RWPE2 (cell line): ENCODE results near the gene ZNF669.
"Not testable (repeated sequence)": the region's sequence is repeated elsewhere in the genome, so short reads cannot be mapped to it uniquely, and the experiment has no call there.

Experiments used
- ATAC-seq: fragments of 200-7000 bp; cut with Tn5 transposase; 3 replicates; pipeline ENCODE4 v1.9.1; 2021; ENCODE audit warnings: low read depth
- DNase-seq: peaks from one replicate; pipeline ENCODE4 v3.0.0-alpha.2; 2020; ENCODE audit warnings: low spot score
- H3K27ac ChIP-seq: fragments of 450-650 bp; 2 replicates; pipeline ENCODE4 v1.5.1; 2017; ENCODE audit warnings: mild to moderate bottlenecking; ENCODE audit not compliant: poor library complexity, severe bottlenecking
- H3K27me3 ChIP-seq: fragments of 250-450 bp; sonication (Bioruptor Pico); 2 replicates; pipeline ENCODE4 v1.5.1; 2021; ENCODE audit warnings: mild to moderate bottlenecking, moderate library complexity; ENCODE audit not compliant: insufficient read depth, poor library complexity, severe bottlenecking
- H3K36me3 ChIP-seq: fragments of 250-450 bp; sonication (Bioruptor Pico); 2 replicates; pipeline ENCODE4 v1.5.1; 2020; ENCODE audit warnings: low read depth, mild to moderate bottlenecking, moderate library complexity
- H3K4me1 ChIP-seq: fragments of 250-450 bp; sonication (Bioruptor Pico); 2 replicates; pipeline ENCODE4 v1.5.1; 2021; ENCODE audit warnings: mild to moderate bottlenecking, moderate library complexity; ENCODE audit not compliant: insufficient read depth, poor library complexity, severe bottlenecking
- H3K4me3 ChIP-seq: fragments of 250-450 bp; sonication (Bioruptor Pico); 2 replicates; pipeline ENCODE4 v1.5.1; 2021; ENCODE audit warnings: mild to moderate bottlenecking, moderate library complexity; ENCODE audit not compliant: severe bottlenecking
- H3K9me3 ChIP-seq: fragments of 250-450 bp; sonication (Bioruptor Pico); 2 replicates; pipeline ENCODE4 v1.5.1; 2021; ENCODE audit warnings: mild to moderate bottlenecking, moderate library complexity; ENCODE audit not compliant: severe bottlenecking
- TF ChIP-seq, protein P1 (sequence below): fragments of 450-650 bp; IDR thresholded peaks from one replicate; pipeline ENCODE4 v1.5.1; 2017; ENCODE audit warnings: mild to moderate bottlenecking, moderate library complexity; ENCODE audit not compliant: poor library complexity, severe bottlenecking

Gene ZNF669

DNA sequence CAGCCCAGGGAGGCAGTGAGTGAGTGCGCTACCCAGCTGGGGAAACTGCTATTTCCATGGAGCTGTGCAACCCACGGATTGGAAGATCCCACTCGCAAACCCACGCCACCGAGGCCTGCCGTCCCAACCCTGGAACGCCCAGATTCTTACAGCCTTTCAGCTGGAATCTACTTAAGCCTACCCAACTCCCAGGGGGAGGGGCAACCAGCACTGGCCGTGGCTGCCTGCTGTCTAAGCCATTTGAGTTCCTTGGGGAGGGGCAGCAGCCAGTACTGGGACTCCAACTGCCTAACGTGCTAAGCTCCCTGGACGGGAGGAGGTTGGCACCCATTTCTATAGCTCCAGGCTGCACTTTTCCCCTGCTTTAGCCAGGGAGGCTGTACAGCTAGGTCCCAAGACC is 27.1 kb upstream of the ZNF669 start:
- H3K9me3 ChIP-seq: peaks cover 7% of the 10 kb centered on the region
- H3K4me1 ChIP-seq: no peaks in the 10 kb centered on the region
- H3K4me3 ChIP-seq: no peak overlapping the region
- no peak for ATAC-seq
- TF ChIP-seq, protein P1, sequence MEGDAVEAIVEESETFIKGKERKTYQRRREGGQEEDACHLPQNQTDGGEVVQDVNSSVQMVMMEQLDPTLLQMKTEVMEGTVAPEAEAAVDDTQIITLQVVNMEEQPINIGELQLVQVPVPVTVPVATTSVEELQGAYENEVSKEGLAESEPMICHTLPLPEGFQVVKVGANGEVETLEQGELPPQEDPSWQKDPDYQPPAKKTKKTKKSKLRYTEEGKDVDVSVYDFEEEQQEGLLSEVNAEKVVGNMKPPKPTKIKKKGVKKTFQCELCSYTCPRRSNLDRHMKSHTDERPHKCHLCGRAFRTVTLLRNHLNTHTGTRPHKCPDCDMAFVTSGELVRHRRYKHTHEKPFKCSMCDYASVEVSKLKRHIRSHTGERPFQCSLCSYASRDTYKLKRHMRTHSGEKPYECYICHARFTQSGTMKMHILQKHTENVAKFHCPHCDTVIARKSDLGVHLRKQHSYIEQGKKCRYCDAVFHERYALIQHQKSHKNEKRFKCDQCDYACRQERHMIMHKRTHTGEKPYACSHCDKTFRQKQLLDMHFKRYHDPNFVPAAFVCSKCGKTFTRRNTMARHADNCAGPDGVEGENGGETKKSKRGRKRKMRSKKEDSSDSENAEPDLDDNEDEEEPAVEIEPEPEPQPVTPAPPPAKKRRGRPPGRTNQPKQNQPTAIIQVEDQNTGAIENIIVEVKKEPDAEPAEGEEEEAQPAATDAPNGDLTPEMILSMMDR: no peak
- no peaks in the 10 kb centered on the region for H3K27me3 ChIP-seq
- no peak for DNase-seq
- H3K27ac ChIP-seq: no peak overlapping the region
- no peaks in the 10 kb centered on the region for H3K36me3 ChIP-seq

DNA sequence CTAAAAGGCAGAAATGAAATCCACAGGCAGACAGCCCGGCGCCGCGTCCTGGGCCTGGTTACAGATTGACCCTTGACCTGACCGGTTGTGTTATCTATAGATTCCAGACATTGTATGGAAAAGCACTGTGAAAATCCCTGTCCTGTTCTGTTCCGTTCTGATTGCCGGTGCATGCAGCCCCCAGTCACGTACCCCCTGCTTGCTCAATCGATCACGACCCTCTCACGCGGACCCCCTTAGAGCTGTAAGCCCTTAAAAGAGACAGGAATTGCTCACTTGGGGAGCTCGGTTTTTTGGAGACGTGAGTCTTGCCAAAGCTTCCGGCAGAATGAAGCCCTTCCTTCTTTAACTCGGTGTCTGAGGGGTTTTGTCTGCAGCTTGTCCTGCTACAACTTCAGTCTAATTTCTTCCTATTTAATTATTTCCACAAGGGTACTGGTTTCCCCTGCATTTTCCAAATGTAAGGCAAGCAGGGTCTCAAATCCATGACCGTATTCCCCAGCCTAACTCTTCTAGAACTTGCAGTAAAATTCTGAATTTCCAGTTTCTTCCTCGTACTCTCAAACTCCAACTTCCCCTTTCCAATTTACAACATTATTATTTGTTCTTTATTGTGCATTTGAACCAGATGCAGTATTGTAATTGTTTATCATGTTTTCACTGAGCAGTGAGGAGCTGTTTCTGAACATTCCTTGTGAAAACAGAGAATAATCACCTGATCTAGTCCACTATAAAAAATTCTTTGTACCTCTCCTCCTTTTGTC is 23.5 kb upstream of the ZNF669 start:
- not testable (repeated sequence) for H3K9me3 ChIP-seq, H3K4me3 ChIP-seq, H3K36me3 ChIP-seq, H3K27ac ChIP-seq, DNase-seq, H3K27me3 ChIP-seq, ATAC-seq, H3K4me1 ChIP-seq

DNA sequence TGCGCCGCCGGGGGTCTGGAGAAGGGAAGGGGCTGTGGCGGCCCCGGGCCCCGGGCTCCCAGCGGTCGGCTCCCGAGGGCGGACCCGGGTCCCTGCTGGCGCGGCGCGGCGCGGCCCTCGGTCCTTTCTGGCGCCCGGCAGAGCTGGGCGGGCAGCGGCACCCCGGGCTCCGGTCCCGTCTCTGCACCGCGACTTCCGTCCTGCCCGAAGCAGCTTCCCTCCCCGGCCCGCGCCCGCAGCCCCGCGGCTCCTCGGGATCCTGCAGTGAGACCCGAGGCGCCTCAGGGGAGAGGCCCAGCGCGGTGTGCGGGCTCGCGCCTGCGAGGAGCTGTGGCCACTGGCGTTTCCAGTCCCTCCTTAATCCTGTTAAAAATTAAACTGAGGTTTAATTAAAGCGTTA is 22.4 kb upstream of the ZNF669 start:
- H3K36me3 ChIP-seq, H3K4me3 ChIP-seq, H3K27me3 ChIP-seq, DNase-seq, H3K9me3 ChIP-seq, H3K27ac ChIP-seq, H3K4me1 ChIP-seq: not testable (repeated sequence)
- peak; percentile 70 for ATAC-seq

DNA sequence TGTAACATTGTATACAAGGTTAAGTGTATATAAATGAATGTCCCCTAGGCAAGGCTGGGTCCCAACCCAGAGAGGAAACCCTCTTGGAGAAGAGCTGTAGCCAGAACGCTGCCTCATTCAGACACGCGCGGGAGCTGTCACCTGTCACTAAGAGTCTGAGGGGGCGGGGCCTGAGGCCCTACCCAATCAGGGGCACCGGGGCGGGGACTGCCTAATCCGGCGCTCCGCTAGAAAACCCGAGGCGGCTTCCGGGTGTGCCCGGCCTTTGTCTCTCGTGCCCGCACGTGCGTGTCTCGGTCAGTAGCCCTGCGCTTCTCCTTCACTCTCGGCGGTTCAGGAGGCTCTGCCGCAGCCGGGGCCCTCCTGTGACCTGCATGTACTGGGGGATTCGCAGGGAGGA is 22.0 kb upstream of the ZNF669 start:
- not testable (repeated sequence) for H3K9me3 ChIP-seq, H3K4me1 ChIP-seq, H3K27me3 ChIP-seq, DNase-seq, H3K36me3 ChIP-seq, H3K27ac ChIP-seq, H3K4me3 ChIP-seq
- peak; percentile 97 for ATAC-seq

DNA sequence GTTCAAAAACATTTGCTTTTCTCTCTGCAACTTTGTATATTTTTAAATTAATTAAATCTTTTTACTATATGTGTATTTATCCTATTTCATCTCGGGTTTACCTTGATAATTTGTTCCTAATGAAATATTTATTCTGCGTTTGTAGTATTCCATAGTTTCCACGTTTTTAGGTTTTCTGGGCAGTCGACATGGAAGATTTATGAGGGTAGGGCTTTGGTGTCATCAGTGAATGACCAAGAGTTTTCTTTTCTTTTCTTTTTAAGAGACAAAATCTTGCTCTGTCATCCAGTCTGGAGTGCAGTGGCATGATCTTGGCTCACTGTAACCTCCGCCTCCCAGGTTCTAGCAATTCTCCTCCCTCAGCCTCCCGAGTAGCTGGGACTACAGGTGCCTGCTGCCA is 17.2 kb upstream of the ZNF669 start:
- TF ChIP-seq, protein P1: no peak

DNA sequence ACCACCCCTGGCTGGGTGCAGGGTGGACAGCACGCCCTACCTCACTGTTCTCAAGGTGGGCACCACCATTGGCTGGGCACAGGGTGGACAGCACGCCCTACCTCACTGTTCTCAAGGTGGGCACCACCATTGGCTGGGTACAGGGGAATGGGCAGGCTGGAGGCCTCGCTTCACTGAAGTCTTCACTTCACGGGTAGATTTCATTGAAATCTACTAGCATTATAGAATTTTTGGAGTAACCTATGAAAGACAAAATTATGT is 16.2 kb upstream of the ZNF669 start:
- H3K27ac ChIP-seq, H3K27me3 ChIP-seq, ATAC-seq, H3K36me3 ChIP-seq, H3K4me1 ChIP-seq, H3K4me3 ChIP-seq, DNase-seq, H3K9me3 ChIP-seq: not testable (repeated sequence)

More for the DNA sequence above, 17.2 kb upstream of the ZNF669 start:
- DNase-seq (no peak), ATAC-seq (no peak)
- H3K36me3 ChIP-seq: no peaks in the 10 kb centered on the region
- no peak overlapping the region for H3K4me3 ChIP-seq
- H3K27ac ChIP-seq: no peak overlapping the region
- no peaks in the 10 kb centered on the region for H3K9me3 ChIP-seq
- no peaks in the 10 kb centered on the region for H3K4me1 ChIP-seq
- no peaks in the 10 kb centered on the region for H3K27me3 ChIP-seq

DNA sequence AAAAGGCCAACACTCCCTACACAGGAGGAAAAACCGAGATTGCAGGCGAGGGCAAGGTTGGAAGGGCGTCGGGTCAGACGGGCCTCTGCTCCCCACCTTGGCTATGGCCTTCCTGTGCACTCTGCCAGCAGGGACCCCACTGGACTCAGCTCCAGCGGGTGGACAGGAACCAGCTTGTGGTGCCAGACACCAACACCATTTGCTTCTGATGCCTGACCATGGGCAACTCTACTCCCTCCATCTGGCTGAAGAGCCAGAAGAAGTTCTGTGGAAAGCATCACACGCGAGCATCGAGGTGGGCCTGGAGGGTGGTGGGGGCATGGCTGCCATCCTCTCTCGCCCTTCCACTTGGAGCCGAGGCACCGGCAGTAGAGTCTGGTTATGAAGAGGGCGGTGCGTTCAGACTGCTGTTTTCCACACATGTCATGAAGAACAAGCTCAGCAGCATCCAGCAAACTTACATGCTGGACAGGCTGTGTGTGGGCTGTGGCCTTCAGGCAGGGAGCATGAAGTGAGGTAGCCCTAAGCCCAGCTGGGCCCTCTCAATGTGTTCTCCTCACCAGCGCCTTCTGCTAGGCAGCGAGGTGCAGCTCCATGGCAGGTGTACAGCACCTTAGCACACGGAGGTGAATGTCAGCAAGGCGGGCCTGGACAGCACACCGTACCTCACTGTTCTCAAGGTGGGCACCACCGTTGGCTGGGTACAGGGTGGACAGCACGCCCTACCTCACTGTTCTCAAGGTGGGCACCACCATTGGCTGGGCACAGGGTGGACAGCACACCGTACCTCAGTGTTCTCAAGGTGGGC is 15.6 kb upstream of the ZNF669 start:
- H3K4me3 ChIP-seq: no peak overlapping the region
- no peaks in the 10 kb centered on the region for H3K36me3 ChIP-seq
- H3K27me3 ChIP-seq: no peaks in the 10 kb centered on the region
- TF ChIP-seq, protein P1: no peak
- no peaks in the 10 kb centered on the region for H3K4me1 ChIP-seq
- no peak overlapping the region for H3K27ac ChIP-seq
- no peaks in the 10 kb centered on the region for H3K9me3 ChIP-seq
- DNase-seq: no peak
- ATAC-seq: 0 out of 3 replicates have a peak, but pooled peaks have one; percentile 14
